H9 (cell line): ENCODE results near the gene PRRC2B. TPM values are rescaled to one million over a fixed set of nuclear protein-coding genes. Genes with fewer than 3 reads are reported as not detected.

Experiments used
- DNase-seq: peaks from one replicate; pipeline ENCODE4 v3.0.0-alpha.2; 2017
- H2AFZ ChIP-seq: one replicate; pipeline ENCODE4 v1.6.1; 2013; ENCODE audit warnings: mild to moderate bottlenecking, low read length, control low read depth, moderate library complexity
- H2AK5ac ChIP-seq: 2 replicates; pipeline ENCODE4 v1.6.1; 2013; ENCODE audit warnings: low read length, control low read depth, mixed read lengths; ENCODE audit not compliant: insufficient read length
- H2BK120ac ChIP-seq: one replicate; pipeline ENCODE4 v1.6.1; 2013; ENCODE audit warnings: low read depth, mild to moderate bottlenecking, low read length, control low read depth, inconsistent platforms; ENCODE audit not compliant: poor library complexity, severe bottlenecking
- H2BK12ac ChIP-seq: 2 replicates; pipeline ENCODE4 v1.6.1; 2013; ENCODE audit warnings: low read length, control low read depth, mixed read lengths, low read depth; ENCODE audit not compliant: insufficient read length
- H2BK15ac ChIP-seq: 2 replicates; pipeline ENCODE4 v1.6.1; 2013; ENCODE audit warnings: low read depth, low read length, control low read depth
- H2BK20ac ChIP-seq: one replicate; pipeline ENCODE4 v1.6.1; 2013; ENCODE audit warnings: low read depth, mild to moderate bottlenecking, low read length, control low read depth, inconsistent platforms; ENCODE audit not compliant: poor library complexity, severe bottlenecking
- H2BK5ac ChIP-seq: 2 replicates; pipeline ENCODE4 v1.6.1; 2013; ENCODE audit warnings: low read length, control low read depth, mixed read lengths; ENCODE audit not compliant: insufficient read length
- H3K14ac ChIP-seq: 2 replicates; pipeline ENCODE4 v1.6.1; 2013; ENCODE audit warnings: low read length, control low read depth; ENCODE audit not compliant: insufficient read depth
- H3K18ac ChIP-seq: 2 replicates; pipeline ENCODE4 v1.6.1; 2013; ENCODE audit warnings: low read depth, mild to moderate bottlenecking, mixed read lengths, low read length, control low read depth; ENCODE audit not compliant: insufficient read length
- H3K23ac ChIP-seq: 2 replicates; pipeline ENCODE4 v1.6.1; 2013; ENCODE audit warnings: low read length, control low read depth, mixed read lengths, low read depth; ENCODE audit not compliant: insufficient read length
- H3K23me2 ChIP-seq: 2 replicates; pipeline ENCODE4 v1.6.1; 2013; ENCODE audit warnings: low read depth, mild to moderate bottlenecking, mixed read lengths, low read length, control low read depth; ENCODE audit not compliant: insufficient read length, poor library complexity, severe bottlenecking
- H3K27ac ChIP-seq: 2 replicates; pipeline ENCODE4 v1.5.1; 2013; ENCODE audit warnings: low read length, control low read depth, mixed read lengths, low read depth; ENCODE audit not compliant: insufficient read length
- H3K27me3 ChIP-seq: 2 replicates; pipeline ENCODE4 v1.6.1; 2013; ENCODE audit warnings: low read length, control low read depth, inconsistent platforms; ENCODE audit not compliant: insufficient read depth
- H3K4ac ChIP-seq: 2 replicates; pipeline ENCODE4 v1.6.1; 2013; ENCODE audit warnings: low read depth, mild to moderate bottlenecking, control low read depth, inconsistent platforms, low read length, moderate library complexity
- H3K4me1 ChIP-seq: 2 replicates; pipeline ENCODE4 v1.6.1; 2013; ENCODE audit warnings: low read length, control low read depth, inconsistent platforms; ENCODE audit not compliant: insufficient read depth
- H3K4me2 ChIP-seq: 2 replicates; pipeline ENCODE4 v1.6.1; 2013; ENCODE audit warnings: low read length, control low read depth, mixed read lengths; ENCODE audit not compliant: insufficient read length, insufficient read depth
- H3K56ac ChIP-seq: 2 replicates; pipeline ENCODE4 v1.6.1; 2013; ENCODE audit warnings: low read depth, mild to moderate bottlenecking, mixed read lengths, low read length, control low read depth; ENCODE audit not compliant: insufficient read length
- H3K79me1 ChIP-seq: 2 replicates; pipeline ENCODE4 v1.6.1; 2013; ENCODE audit warnings: low read depth, mild to moderate bottlenecking, moderate library complexity, low read length, control low read depth, inconsistent platforms; ENCODE audit not compliant: insufficient read depth, poor library complexity, severe bottlenecking
- H3K79me2 ChIP-seq: 2 replicates; pipeline ENCODE4 v1.6.1; 2013; ENCODE audit warnings: low read length, control low read depth, inconsistent platforms; ENCODE audit not compliant: insufficient read depth
- H3K9ac ChIP-seq: 2 replicates; pipeline ENCODE4 v1.6.1; 2013; ENCODE audit warnings: low read length, control low read depth, mixed read lengths; ENCODE audit not compliant: insufficient read length; ENCODE audit errors: extremely low read depth
- H3K9me3 ChIP-seq: one replicate; pipeline ENCODE4 v1.6.1; 2013; ENCODE audit warnings: low read depth, low read length, inconsistent platforms; ENCODE audit not compliant: control insufficient read depth
- H3T11ph ChIP-seq: one replicate; pipeline ENCODE4 v1.6.1; 2013; ENCODE audit warnings: mild to moderate bottlenecking, low read length, control low read depth, inconsistent platforms
- H4K20me1 ChIP-seq: one replicate; pipeline ENCODE4 v1.6.1; 2013; ENCODE audit not compliant: control insufficient read depth, insufficient read length, insufficient read depth
- H4K5ac ChIP-seq: 2 replicates; pipeline ENCODE4 v1.6.1; 2013; ENCODE audit warnings: low read depth, mild to moderate bottlenecking, mixed read lengths, low read length, control low read depth; ENCODE audit not compliant: insufficient read length
- H4K8ac ChIP-seq: replicated peaks from 2 replicates; pipeline ENCODE4 v1.6.1; 2013; ENCODE audit warnings: low read length, control low read depth, mixed read lengths, low read depth; ENCODE audit not compliant: insufficient read length
- H4K91ac ChIP-seq: 2 replicates; pipeline ENCODE4 v1.6.1; 2013; ENCODE audit warnings: low read depth, mild to moderate bottlenecking, moderate library complexity, mixed read lengths, low read length, control low read depth; ENCODE audit not compliant: insufficient read length
- H3K27ac Mint-ChIP-seq, 3 experiments: 2 replicates in 2 of 3; 3 replicates in 1 of 3; pipeline ENCODE4 v1.8.0; 2020 to 2021; ENCODE audit warnings: mixed read lengths in 3 of 3, mild to moderate bottlenecking in 1 of 3, moderate library complexity in 1 of 3
- H3K27me3 Mint-ChIP-seq: 2 replicates; pipeline ENCODE4 v1.8.0; 2021; ENCODE audit warnings: low read depth, mild to moderate bottlenecking, moderate library complexity, mixed read lengths
- H3K36me3 Mint-ChIP-seq, 3 experiments: 2 replicates in 2 of 3; 3 replicates in 1 of 3; pipeline ENCODE4 v1.8.0; 2020 to 2021; ENCODE audit warnings: low read depth in 3 of 3, mixed read lengths in 3 of 3; ENCODE audit not compliant: insufficient read depth in 1 of 3
- H3K4me1 Mint-ChIP-seq, 2 experiments: 2 replicates each; pipeline ENCODE4 v1.8.0; 2020; ENCODE audit warnings: mixed read lengths in 2 of 2
- H3K4me3 Mint-ChIP-seq, 2 experiments: 2 replicates in 1 of 2; 3 replicates in 1 of 2; pipeline ENCODE4 v1.8.0; 2020 to 2021; ENCODE audit warnings: mild to moderate bottlenecking in 2 of 2, mixed read lengths in 2 of 2, moderate library complexity in 1 of 2
- H3K9me3 Mint-ChIP-seq, 2 experiments: 2 replicates in 1 of 2; 3 replicates in 1 of 2; pipeline ENCODE4 v1.8.0; 2020; ENCODE audit warnings: mild to moderate bottlenecking in 2 of 2, mixed read lengths in 2 of 2, moderate library complexity in 1 of 2
- CTCF ChIP-seq: fragments of 200-600 bp; sonication (generic); conservative IDR thresholded peaks from 3 replicates; pipeline ENCODE4 v1.8.0; 2021; ENCODE audit warnings: antibody characterized with exemption, mild to moderate bottlenecking
- WGBS: extraction: QIAGEN DNeasy Blood & Tissue Kit; methylation state at CpG from one replicate; pipeline ENCODE4 v1.1.7; 2013; ENCODE audit warnings: missing lambda C conversion rate, low lambda C conversion rate, mixed read lengths; ENCODE audit not compliant: insufficient read length; ENCODE audit errors: extremely low coverage; 5-methylcytosine and 5-hydroxymethylcytosine counted together
- total RNA-seq: library from RNA; stranded (reverse); gene quantifications from 2 replicates; pipeline ENCODE4 v1.2.1, GENCODE V29; 2021

Gene PRRC2B
- total RNA-seq, 1 experiment from 2014 or later = 251 TPM

GRCh38 chr9:131534721-131535237, 140.9 kb downstream of the PRRC2B start:
- no peak overlapping the region for H3K4me3 Mint-ChIP-seq

More at GRCh38 chr9:131534721-131535237, 140.9 kb downstream of the PRRC2B start:
- no peaks in the 10 kb centered on the region for H3K79me1 ChIP-seq
- H4K5ac ChIP-seq = no peak overlapping the region
- peaks cover 4% of the 10 kb centered on the region for H3K9me3 ChIP-seq
- no peak overlapping the region for H3T11ph ChIP-seq
- H3K18ac ChIP-seq = no peak overlapping the region
- no peak overlapping the region for H4K8ac ChIP-seq
- no peaks in the 10 kb centered on the region; the same call in 1 of the 2 replicates for H3K4me1 ChIP-seq
- no peak for TF ChIP-seq CTCF
- no peak overlapping the region for H2AK5ac ChIP-seq
- no peak overlapping the region for H3K4ac ChIP-seq
- no peak overlapping the region for H3K23ac ChIP-seq
- DNase-seq = no peak
- Mint-ChIP-seq H3K4me1 (peaks cover 0 to 11% of the 10 kb centered on the region in 2 experiments; a peak in 2 of 4 replicates), H3K27me3 (peaks cover 6% of the 10 kb centered on the region), H3K9me3 (peaks cover 15 to 16% of the 10 kb centered on the region in 2 experiments), H3K36me3 (peaks cover 3 to 9% (median 7%) of the 10 kb centered on the region in 3 experiments; a peak in 6 of 7 replicates), H3K27ac (peak overlapping the region in 1 of 3 experiments; percentile 72; a peak in 1 of 7 replicates)
- no peaks in the 10 kb centered on the region for H4K20me1 ChIP-seq
- no peak overlapping the region for H3K14ac ChIP-seq
- no peak overlapping the region for H2BK15ac ChIP-seq
- H3K27ac ChIP-seq = no peak overlapping the region
- no peaks in the 10 kb centered on the region for H3K27me3 ChIP-seq
- no peak overlapping the region for H2BK20ac ChIP-seq
- H3K56ac ChIP-seq = no peak overlapping the region
- H4K91ac ChIP-seq = no peak overlapping the region
- no peak overlapping the region for H2AFZ ChIP-seq
- H3K9ac ChIP-seq = no peak overlapping the region
- H3K4me2 ChIP-seq = no peak overlapping the region
- no CpG with 5 or more reads among the region's 8 CpGs for WGBS
- no peak overlapping the region for H2BK5ac ChIP-seq
- no peak overlapping the region for H2BK12ac ChIP-seq
- H3K79me2 ChIP-seq = no peaks in the 10 kb centered on the region; the same call in 1 of the 2 replicates
- peaks cover 6% of the 10 kb centered on the region for H3K23me2 ChIP-seq
- H2BK120ac ChIP-seq = no peak overlapping the region
